SU-DHL-6 (cell line): Measurements from ENCODE around the gene NTN4.
"Not testable (repeated sequence)": the region's sequence is repeated elsewhere in the genome, so short reads cannot be mapped to it uniquely, and the experiment has no call there.

Source experiments
- EZH2phosphoT487 ChIP-seq: fragments of 200-600 bp; sonication (generic), shearing (Covaris generic); conservative IDR thresholded peaks from 2 replicates; pipeline ENCODE4 v1.6.1; 2018; ENCODE audit warnings: mild to moderate bottlenecking, antibody characterized with exemption, low read length, moderate library complexity, mixed read lengths
- TF ChIP-seq, protein P1 (sequence below): fragments of 200-600 bp; sonication (generic); IDR thresholded peaks from one replicate; pipeline ENCODE4 v1.5.1; 2017; ENCODE audit warnings: antibody characterized with exemption, mild to moderate bottlenecking, low read length, moderate library complexity; ENCODE audit not compliant: insufficient read depth, poor library complexity, severe bottlenecking

DNA sequence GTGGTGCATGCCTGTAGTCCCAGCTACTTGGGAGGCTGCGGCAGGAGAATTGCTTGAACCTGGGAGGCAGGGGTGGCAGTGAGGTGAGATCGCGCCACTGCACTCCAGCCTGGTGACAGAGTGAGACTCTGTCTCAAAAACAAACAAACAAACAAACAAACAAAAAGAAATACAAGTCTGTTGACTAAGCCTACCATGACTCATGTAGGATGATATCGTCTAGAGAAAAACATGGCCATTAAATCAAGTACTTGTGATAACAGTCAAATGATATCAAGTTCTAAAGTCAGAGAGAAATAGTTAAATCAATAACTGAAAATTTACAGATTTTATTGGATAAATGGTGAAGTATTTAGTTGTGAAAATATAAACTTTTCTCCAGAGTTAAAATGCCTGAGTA lies 21.6 kb upstream of the NTN4 start:
- TF ChIP-seq, protein P1, sequence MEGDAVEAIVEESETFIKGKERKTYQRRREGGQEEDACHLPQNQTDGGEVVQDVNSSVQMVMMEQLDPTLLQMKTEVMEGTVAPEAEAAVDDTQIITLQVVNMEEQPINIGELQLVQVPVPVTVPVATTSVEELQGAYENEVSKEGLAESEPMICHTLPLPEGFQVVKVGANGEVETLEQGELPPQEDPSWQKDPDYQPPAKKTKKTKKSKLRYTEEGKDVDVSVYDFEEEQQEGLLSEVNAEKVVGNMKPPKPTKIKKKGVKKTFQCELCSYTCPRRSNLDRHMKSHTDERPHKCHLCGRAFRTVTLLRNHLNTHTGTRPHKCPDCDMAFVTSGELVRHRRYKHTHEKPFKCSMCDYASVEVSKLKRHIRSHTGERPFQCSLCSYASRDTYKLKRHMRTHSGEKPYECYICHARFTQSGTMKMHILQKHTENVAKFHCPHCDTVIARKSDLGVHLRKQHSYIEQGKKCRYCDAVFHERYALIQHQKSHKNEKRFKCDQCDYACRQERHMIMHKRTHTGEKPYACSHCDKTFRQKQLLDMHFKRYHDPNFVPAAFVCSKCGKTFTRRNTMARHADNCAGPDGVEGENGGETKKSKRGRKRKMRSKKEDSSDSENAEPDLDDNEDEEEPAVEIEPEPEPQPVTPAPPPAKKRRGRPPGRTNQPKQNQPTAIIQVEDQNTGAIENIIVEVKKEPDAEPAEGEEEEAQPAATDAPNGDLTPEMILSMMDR = not testable (repeated sequence)
- not testable (repeated sequence) for TF ChIP-seq EZH2phosphoT487
